IMR-90 (cell line): Measurements from ENCODE around the gene C14orf93. TPM values are rescaled to one million over a fixed set of nuclear protein-coding genes. Genes with fewer than 3 reads are reported as not detected.

ENCODE experiments used
- ATAC-seq: fragments of 200-7000 bp; cut with Tn5 transposase; 2 replicates; pipeline ENCODE4 v1.9.1; 2020; ENCODE audit warnings: low read depth, mild to moderate bottlenecking, moderate library complexity
- BruUV-seq: library from RNA; stranded (reverse); fragments of 400-500 nt; replicated peaks from 2 replicates; lab custom pipeline; 2021; lab: Mats Ljungman, UMichigan
- CTCF ChIA-PET: fragments of 300-600 bp; formaldehyde crosslinking; extraction: SDS; loops from one replicate; lab custom pipeline; 2021; ENCODE audit warnings: antibody characterized with exemption; lab: Yijun Ruan, JAX
- POLR2A ChIA-PET: fragments of 300-600 bp; sonication (Branson Sonifier 250); formaldehyde crosslinking; loops from one replicate; lab custom pipeline; 2022; ENCODE audit warnings: antibody characterized with exemption; ENCODE audit not compliant: unreplicated experiment; lab: Charles Lee
- DNase-seq: peaks from one replicate; pipeline ENCODE4 v3.0.0; 2013
- H2AFZ ChIP-seq: replicated peaks from 2 replicates; pipeline ENCODE3; 2013; ENCODE audit warnings: low read length, mild to moderate bottlenecking; ENCODE audit not compliant: poor library complexity
- H2AK5ac ChIP-seq: 2 replicates; pipeline ENCODE4 v1.6.1; 2013; ENCODE audit warnings: low read depth, low read length, inconsistent platforms
- H2AK9ac ChIP-seq: replicated peaks from 2 replicates; pipeline ENCODE3; 2013; ENCODE audit warnings: mild to moderate bottlenecking, low read depth, low read length, moderate library complexity; ENCODE audit not compliant: poor library complexity
- H2BK120ac ChIP-seq: 2 replicates; pipeline ENCODE4 v1.6.1; 2013; ENCODE audit warnings: low read depth, low read length, inconsistent platforms
- H2BK15ac ChIP-seq: 3 replicates; pipeline ENCODE4 v1.6.1; 2013; ENCODE audit warnings: low read depth, low read length, inconsistent platforms
- H2BK20ac ChIP-seq: 2 replicates; pipeline ENCODE4 v1.6.1; 2013; ENCODE audit warnings: low read depth, mild to moderate bottlenecking, inconsistent platforms, low read length, moderate library complexity
- H2BK5ac ChIP-seq: 2 replicates; pipeline ENCODE4 v1.6.1; 2013; ENCODE audit warnings: mild to moderate bottlenecking, low read depth, low read length, inconsistent platforms; ENCODE audit not compliant: poor library complexity, severe bottlenecking
- H3K14ac ChIP-seq: replicated peaks from 2 replicates; pipeline ENCODE4 v1.6.1; 2013; ENCODE audit warnings: low read depth, low read length, inconsistent platforms
- H3K18ac ChIP-seq: 2 replicates; pipeline ENCODE4 v1.6.1; 2013; ENCODE audit warnings: low read depth, low read length, control low read depth
- H3K23ac ChIP-seq: 2 replicates; pipeline ENCODE4 v1.6.1; 2013; ENCODE audit warnings: low read depth, low read length, inconsistent platforms
- H3K27ac ChIP-seq: 2 replicates; pipeline ENCODE4 v1.5.1; 2013; ENCODE audit warnings: mild to moderate bottlenecking, control low read depth, low read length; ENCODE audit not compliant: insufficient read depth
- H3K27me3 ChIP-seq: 2 replicates; pipeline ENCODE4 v1.6.1; 2013; ENCODE audit warnings: low read length; ENCODE audit not compliant: control insufficient read depth, insufficient read depth
- H3K36me3 ChIP-seq: 2 replicates; pipeline ENCODE4 v1.6.1; 2013; ENCODE audit warnings: low read length, mixed read lengths; ENCODE audit not compliant: control insufficient read depth, insufficient read depth
- H3K4ac ChIP-seq: 2 replicates; pipeline ENCODE4 v1.6.1; 2013; ENCODE audit warnings: low read depth, low read length, inconsistent platforms
- H3K4me1 ChIP-seq: 2 replicates; pipeline ENCODE4 v1.6.1; 2013; ENCODE audit warnings: low read length, mixed read lengths; ENCODE audit not compliant: control insufficient read depth, insufficient read depth
- H3K4me2 ChIP-seq: 2 replicates; pipeline ENCODE4 v1.6.1; 2013; ENCODE audit warnings: low read depth, mild to moderate bottlenecking, control low read depth, low read length, moderate library complexity
- H3K4me3 ChIP-seq: 2 replicates; pipeline ENCODE4 v1.5.1; 2013; ENCODE audit warnings: low read depth, mild to moderate bottlenecking, control low read depth, low read length, moderate library complexity; ENCODE audit not compliant: insufficient read depth
- H3K56ac ChIP-seq: 2 replicates; pipeline ENCODE4 v1.6.1; 2013; ENCODE audit warnings: low read length, inconsistent platforms; ENCODE audit not compliant: insufficient read depth; ENCODE audit errors: extremely low read depth
- H3K79me1 ChIP-seq, 2 experiments: 2 replicates each; pipeline ENCODE4 v1.6.1; 2013; ENCODE audit warnings: low read length in 2 of 2, inconsistent platforms in 1 of 2, low read depth in 1 of 2
- H3K9ac ChIP-seq: 2 replicates; pipeline ENCODE4 v1.6.1; 2013; ENCODE audit warnings: low read depth, low read length, control low read depth
- H3K9me1 ChIP-seq: 2 replicates; pipeline ENCODE4 v1.6.1; 2013; ENCODE audit warnings: low read length, inconsistent platforms; ENCODE audit not compliant: insufficient read depth
- H3K9me3 ChIP-seq: 2 replicates; pipeline ENCODE4 v1.6.1; 2013; ENCODE audit warnings: low read length; ENCODE audit not compliant: control insufficient read depth, insufficient read depth
- H4K20me1 ChIP-seq: 2 replicates; pipeline ENCODE4 v1.6.1; 2013; ENCODE audit warnings: low read length, inconsistent platforms; ENCODE audit not compliant: insufficient read depth
- H4K5ac ChIP-seq: 2 replicates; pipeline ENCODE4 v1.6.1; 2013; ENCODE audit warnings: mild to moderate bottlenecking, low read depth, low read length, control low read depth
- H4K8ac ChIP-seq, 2 experiments: 2 replicates each; pipeline ENCODE4 v1.6.1; 2013; ENCODE audit warnings: low read depth in 2 of 2, low read length in 2 of 2, control low read depth in 1 of 2, inconsistent platforms in 1 of 2
- H4K91ac ChIP-seq: 2 replicates; pipeline ENCODE4 v1.6.1; 2013; ENCODE audit warnings: low read depth, low read length, inconsistent platforms; ENCODE audit not compliant: insufficient read depth
- RCOR1 ChIP-seq: IDR thresholded peaks from 2 replicates; pipeline ENCODE4 v1.6.1; 2012; ENCODE audit warnings: mild to moderate bottlenecking, low read length, improper control_type of control experiment; ENCODE audit not compliant: insufficient replicate concordance
- WGBS, 2 experiments: methylation state at CpG; one replicate each; pipeline versions ENCODE4 v1.1.5 to v1.1.7; 2013; ENCODE audit warnings: missing lambda C conversion rate in 2 of 2; ENCODE audit not compliant: insufficient read length in 1 of 2; ENCODE audit errors: extremely low coverage in 2 of 2; 5-methylcytosine and 5-hydroxymethylcytosine counted together
- dilution Hi-C: fragments of 300-500 bp; cut with HindIII; formaldehyde crosslinking; loops from one replicate; pipeline ENCODE4 v1.14.3; 2018; ENCODE audit warnings: low sequenced_read_pairs; ENCODE audit not compliant: unreplicated experiment
- in situ Hi-C: fragments of 300-500 bp; cut with MboI; formaldehyde crosslinking; loops from 3 replicates; pipeline ENCODE4 v1.14.3; 2019; ENCODE audit warnings: low sequenced_read_pairs, inconsistent platforms, mixed read lengths
- intact Hi-C: fragments of 100-400 bp; cut with micrococcal nuclease; formaldehyde crosslinking; loops from 2 replicates; pipeline ENCODE4 v1.10.0; 2022
- polyA plus RNA-seq, 3 experiments: library from polyadenylated mRNA; depleted of rRNA; stranded (reverse); fragments of >200 nt; gene quantifications; 2 replicates each; pipeline ENCODE4 v1.2.3, GENCODE V29; 2012; ENCODE audit warnings: low replicate concordance in 1 of 3
- total RNA-seq: library from RNA; depleted of rRNA; stranded (reverse); fragments of >200 nt; gene quantifications from 2 replicates; pipeline ENCODE4 v1.2.3, GENCODE V29; 2012
- TF ChIP-seq, protein P1 (sequence below): conservative IDR thresholded peaks from 2 replicates; pipeline ENCODE4 v1.5.1; 2012; ENCODE audit warnings: mild to moderate bottlenecking, low read depth, low read length, improper control_type of control experiment

The C14orf93 gene
- total and polyA plus RNA-seq, 2 of the 4 experiments (the other 2 are of a cell fraction), result 5.4 to 5.7 TPM

DNA sequence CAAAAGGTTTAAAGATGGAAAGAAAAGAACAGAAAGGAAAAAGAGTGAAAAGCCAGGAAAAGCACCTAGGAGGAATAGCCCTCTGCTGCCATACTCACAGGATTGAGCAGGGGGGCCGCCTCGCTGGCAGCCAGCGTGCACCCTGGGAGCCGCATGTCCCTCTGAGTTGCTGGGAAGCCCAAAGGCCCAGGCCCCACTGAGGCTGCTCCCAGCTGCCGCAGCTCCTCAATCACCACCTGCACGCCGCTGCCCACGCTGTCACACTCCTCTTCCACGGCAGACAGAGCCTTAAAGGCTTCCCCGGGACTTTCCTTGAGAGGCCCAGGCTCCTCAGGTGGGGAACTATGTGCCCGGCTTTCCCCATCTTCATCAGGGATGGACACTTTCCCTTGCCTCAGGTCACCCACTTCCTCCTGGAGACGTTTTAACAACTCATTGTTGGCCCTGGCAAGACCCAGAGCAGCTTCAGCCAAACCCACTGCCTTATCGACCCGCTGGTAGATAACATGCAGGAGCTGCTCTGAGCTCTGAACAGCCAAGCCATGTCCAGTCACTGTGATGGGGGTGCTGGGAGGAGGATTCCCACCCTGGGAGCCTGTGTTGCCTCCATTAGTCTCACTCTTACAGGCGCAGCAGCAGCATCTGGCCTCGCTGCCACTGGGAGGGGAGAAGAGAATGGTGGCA lies 11.5 kb downstream of the C14orf93 start:
- intact Hi-C loops, result no loop called here
- DNase-seq, result no peak
- H3K27ac ChIP-seq, result no peak overlapping the region

More for the DNA sequence above, 11.5 kb downstream of the C14orf93 start:
- H4K91ac ChIP-seq, result no peak overlapping the region
- no peak overlapping the region for H3K9ac ChIP-seq
- no peak overlapping the region for H4K8ac ChIP-seq
- dilution Hi-C loops, result no loop called here
- ChIA-PET CTCF (no interaction called here), POLR2A (no interaction called here)
- no peak overlapping the region for H3K14ac ChIP-seq
- no TSS peak for BruUV-seq
- H2BK120ac ChIP-seq, result no peak overlapping the region
- no peak for ATAC-seq
- no peaks in the 10 kb centered on the region for H3K36me3 ChIP-seq
- no peaks in the 10 kb centered on the region for H3K9me3 ChIP-seq
- peaks cover 4% of the 10 kb centered on the region for H3K4me1 ChIP-seq
- H3K4ac ChIP-seq, result no peak overlapping the region
- no peak overlapping the region for H3K23ac ChIP-seq
- WGBS, 2 experiments, result 89% methylated on average over 8 of the region's 16 CpGs; no CpG with 5 or more reads in 1 of the 2 experiments
- no peak for TF ChIP-seq RCOR1
- TF ChIP-seq, protein P1, sequence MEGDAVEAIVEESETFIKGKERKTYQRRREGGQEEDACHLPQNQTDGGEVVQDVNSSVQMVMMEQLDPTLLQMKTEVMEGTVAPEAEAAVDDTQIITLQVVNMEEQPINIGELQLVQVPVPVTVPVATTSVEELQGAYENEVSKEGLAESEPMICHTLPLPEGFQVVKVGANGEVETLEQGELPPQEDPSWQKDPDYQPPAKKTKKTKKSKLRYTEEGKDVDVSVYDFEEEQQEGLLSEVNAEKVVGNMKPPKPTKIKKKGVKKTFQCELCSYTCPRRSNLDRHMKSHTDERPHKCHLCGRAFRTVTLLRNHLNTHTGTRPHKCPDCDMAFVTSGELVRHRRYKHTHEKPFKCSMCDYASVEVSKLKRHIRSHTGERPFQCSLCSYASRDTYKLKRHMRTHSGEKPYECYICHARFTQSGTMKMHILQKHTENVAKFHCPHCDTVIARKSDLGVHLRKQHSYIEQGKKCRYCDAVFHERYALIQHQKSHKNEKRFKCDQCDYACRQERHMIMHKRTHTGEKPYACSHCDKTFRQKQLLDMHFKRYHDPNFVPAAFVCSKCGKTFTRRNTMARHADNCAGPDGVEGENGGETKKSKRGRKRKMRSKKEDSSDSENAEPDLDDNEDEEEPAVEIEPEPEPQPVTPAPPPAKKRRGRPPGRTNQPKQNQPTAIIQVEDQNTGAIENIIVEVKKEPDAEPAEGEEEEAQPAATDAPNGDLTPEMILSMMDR, result no peak
- no peak overlapping the region for H2AK5ac ChIP-seq
- H4K5ac ChIP-seq, result no peak overlapping the region
- in situ Hi-C loops, result no loop called here
- no peaks in the 10 kb centered on the region; the same call in 1 of the 2 replicates for H3K27me3 ChIP-seq
- no peak overlapping the region for H2BK15ac ChIP-seq
- no peak overlapping the region for H2AFZ ChIP-seq
- H3K79me1 ChIP-seq, result no peaks in the 10 kb centered on the region
- no peak overlapping the region for H3K56ac ChIP-seq
- no peaks in the 10 kb centered on the region; the same call in 1 of the 2 replicates for H3K9me1 ChIP-seq
- H2BK5ac ChIP-seq, result no peak overlapping the region
- H3K4me2 ChIP-seq, result no peak overlapping the region
- H4K20me1 ChIP-seq, result no peaks in the 10 kb centered on the region
- H3K18ac ChIP-seq, result no peak overlapping the region
- no peak overlapping the region for H2AK9ac ChIP-seq
- no peak overlapping the region for H2BK20ac ChIP-seq
- H3K4me3 ChIP-seq, result no peak overlapping the region
